Measurements from ENCODE around the gene OR10H4. TPM values are rescaled to one million over a fixed set of nuclear protein-coding genes. Genes with fewer than 3 reads are reported as not detected.
"Not testable (repeated sequence)": the region's sequence is repeated elsewhere in the genome, so short reads cannot be mapped to it uniquely, and the experiment has no call there.

The OR10H4 gene, protein sequence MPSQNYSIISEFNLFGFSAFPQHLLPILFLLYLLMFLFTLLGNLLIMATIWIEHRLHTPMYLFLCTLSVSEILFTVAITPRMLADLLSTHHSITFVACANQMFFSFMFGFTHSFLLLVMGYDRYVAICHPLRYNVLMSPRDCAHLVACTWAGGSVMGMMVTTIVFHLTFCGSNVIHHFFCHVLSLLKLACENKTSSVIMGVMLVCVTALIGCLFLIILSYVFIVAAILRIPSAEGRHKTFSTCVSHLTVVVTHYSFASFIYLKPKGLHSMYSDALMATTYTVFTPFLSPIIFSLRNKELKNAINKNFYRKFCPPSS
- total RNA-seq, result not detected
- polyA plus RNA-seq, result not detected
- long read RNA-seq, donor 1, result 0 reads
- long read RNA-seq, donor 2, result 0 reads
- long read RNA-seq, donor 3, result 0 reads
- long read RNA-seq, donor 4, result 0 reads
- long read RNA-seq, donor 5, result 0 reads
- long read RNA-seq, donor 6, result 0 reads
- long read RNA-seq, donor 7, result 0 reads
- long read RNA-seq, donor 8, result 0 reads
- long read RNA-seq, donor 9, result 0 reads
- long read RNA-seq, donor 10, result 0 reads

DNA sequence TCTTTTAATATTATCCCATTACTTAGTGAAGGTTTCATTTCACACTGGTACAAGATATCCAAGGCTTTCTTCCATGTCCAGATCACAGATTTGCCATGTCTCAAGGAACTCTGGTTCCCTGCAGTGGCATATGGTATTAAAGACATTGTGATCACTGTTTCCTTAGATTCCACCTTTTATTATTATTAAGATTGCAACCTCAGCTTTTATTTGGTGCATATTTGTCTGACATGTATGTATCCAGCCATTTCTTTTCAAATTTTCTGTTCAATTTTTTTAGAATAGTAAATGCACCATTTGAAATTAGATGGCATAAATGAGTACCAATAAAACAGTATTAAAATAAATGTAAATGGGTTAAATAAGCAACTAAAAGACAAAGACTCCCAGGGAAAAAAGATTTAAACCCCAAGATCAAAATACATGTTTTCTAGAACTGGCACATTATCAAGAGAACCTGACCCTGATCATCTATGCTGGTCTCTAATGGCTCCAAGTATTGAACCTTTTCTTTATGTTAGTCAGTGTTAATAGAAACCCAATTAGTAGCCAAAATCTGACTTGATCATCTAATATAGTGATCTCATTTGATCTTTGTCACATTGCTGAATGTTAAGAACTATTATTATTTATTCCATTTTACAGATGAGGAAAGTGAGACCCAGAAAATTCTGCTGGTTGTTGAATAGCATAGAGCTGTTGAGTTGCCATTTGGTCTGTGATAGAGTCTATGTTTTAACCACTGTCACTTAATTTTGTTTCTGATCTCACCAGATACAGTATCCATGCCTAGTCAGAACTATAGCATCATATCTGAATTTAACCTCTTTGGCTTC is at the start of gene OR10H4:
Gene OR10H4 (plus strand): TSS at position 786 of the 836 bp plus-strand sequence. CDS start 0 bp downstream, at position 786.
- Histone ChIP-seq H3K27me3 (peaks cover 4% of the 10 kb centered on the region), H3K9me3 (replicated peaks in 1 of 3) (no peaks in the 10 kb centered on the region), H3K4me3 (no peak within 1 kb of the TSS), H3K27ac (no peak within 1 kb of the TSS), H3K36me3 (replicated peaks in 1 of 2) (no peaks in the 10 kb centered on the region), H3K4me1 (replicated peaks in 1 of 2) (no peaks in the 10 kb centered on the region)
- no peak for DNase-seq
- no peak for TF ChIP-seq POLR2A (IDR thresholded peaks at IDR 0.05)
- TF ChIP-seq, protein P1, sequence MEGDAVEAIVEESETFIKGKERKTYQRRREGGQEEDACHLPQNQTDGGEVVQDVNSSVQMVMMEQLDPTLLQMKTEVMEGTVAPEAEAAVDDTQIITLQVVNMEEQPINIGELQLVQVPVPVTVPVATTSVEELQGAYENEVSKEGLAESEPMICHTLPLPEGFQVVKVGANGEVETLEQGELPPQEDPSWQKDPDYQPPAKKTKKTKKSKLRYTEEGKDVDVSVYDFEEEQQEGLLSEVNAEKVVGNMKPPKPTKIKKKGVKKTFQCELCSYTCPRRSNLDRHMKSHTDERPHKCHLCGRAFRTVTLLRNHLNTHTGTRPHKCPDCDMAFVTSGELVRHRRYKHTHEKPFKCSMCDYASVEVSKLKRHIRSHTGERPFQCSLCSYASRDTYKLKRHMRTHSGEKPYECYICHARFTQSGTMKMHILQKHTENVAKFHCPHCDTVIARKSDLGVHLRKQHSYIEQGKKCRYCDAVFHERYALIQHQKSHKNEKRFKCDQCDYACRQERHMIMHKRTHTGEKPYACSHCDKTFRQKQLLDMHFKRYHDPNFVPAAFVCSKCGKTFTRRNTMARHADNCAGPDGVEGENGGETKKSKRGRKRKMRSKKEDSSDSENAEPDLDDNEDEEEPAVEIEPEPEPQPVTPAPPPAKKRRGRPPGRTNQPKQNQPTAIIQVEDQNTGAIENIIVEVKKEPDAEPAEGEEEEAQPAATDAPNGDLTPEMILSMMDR (IDR thresholded peaks at IDR 0.05), result no peak
- intact Hi-C loops (cut with DNase I), result no loop called here

DNA sequence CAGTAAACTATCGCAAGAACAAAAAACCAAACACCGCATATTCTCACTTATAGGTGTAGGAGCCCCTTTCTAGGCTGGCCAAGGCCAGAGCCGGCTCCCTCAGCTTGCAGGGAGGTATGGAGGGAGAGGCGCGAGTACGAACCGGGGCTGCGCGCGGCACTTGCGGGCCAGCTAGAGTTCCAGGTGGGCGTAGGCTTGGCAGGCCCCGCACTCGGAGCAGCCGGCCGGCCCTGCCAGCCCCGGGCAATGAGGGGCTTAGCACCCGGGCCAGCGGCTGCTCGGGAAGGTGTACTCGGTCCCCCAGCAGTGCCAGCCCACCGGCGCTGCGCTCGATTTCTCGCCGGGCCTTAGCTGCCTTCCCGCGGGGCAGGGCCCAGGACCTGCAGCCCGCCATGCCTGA is 49.2 kb upstream of the OR10H4 start:
- DNase-seq; H3K36me3 ChIP-seq (replicated peaks in 1 of 2); H3K4me3 ChIP-seq; intact Hi-C loops (cut with DNase I); H3K27ac ChIP-seq; H3K9me3 ChIP-seq (replicated peaks in 1 of 3); H3K4me1 ChIP-seq (replicated peaks in 1 of 2); H3K27me3 ChIP-seq: not testable (repeated sequence)
- 9 to 19% (median 13%) methylated on average over 16 to 30 of the region's 30 CpGs for WGBS, 4 donors

DNA sequence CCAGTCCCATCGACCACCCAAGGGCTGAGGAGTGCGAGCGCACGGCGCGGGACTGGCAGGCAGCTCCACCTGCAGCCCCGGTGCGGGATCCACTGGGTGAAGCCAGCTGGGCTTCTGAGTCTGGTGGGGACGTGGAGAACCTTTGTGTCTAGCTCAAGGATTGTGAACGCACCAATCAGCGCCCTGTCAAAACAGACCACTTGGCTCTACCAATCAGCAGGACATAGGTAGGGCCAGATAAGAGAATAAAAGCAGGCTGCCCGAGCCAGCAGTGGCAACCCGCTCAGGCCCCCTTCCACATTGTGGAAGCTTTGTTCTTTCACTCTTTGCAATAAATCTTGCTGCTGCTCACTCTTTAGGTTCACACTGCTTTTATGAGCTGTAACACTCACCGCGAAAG is 48.8 kb upstream of the OR10H4 start:
- H3K27me3 ChIP-seq; H3K27ac ChIP-seq; intact Hi-C loops (cut with DNase I); H3K4me1 ChIP-seq (replicated peaks in 1 of 2); H3K4me3 ChIP-seq; DNase-seq; H3K9me3 ChIP-seq (replicated peaks in 1 of 3); H3K36me3 ChIP-seq (replicated peaks in 1 of 2): not testable (repeated sequence)
- WGBS, 4 donors, result 8 to 21% (median 19%) methylated on average over 3 to 13 of the region's 15 CpGs

DNA sequence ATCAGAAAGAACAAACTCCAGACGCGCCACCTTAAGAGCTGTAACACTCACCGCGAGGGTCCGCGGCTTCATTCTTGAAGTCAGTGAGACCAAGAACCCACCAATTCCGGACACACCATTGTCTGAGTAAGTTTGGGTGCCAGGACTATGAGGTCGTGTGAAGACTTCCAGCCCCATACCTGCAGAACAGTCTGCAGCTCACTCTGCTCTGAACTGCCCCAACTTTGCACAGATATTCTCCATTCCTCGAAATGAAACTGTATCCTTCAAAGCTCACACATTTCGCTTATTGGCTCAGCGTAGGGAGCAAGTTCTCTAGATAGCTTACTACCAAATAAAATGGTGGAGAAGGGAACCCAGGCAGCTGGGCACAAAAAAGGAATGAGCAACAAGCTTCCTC is 48.3 kb upstream of the OR10H4 start:
- intact Hi-C loops (cut with DNase I), result no loop called here
- Histone ChIP-seq H3K4me1 (replicated peaks in 1 of 2) (no peaks in the 10 kb centered on the region), H3K4me3 (no peak overlapping the region), H3K36me3 (replicated peaks in 1 of 2) (no peaks in the 10 kb centered on the region), H3K27ac (no peak overlapping the region), H3K27me3 (peaks cover 3% of the 10 kb centered on the region), H3K9me3 (replicated peaks in 1 of 3) (no peaks in the 10 kb centered on the region)
- DNase-seq, result no peak
- TF ChIP-seq POLR2A (IDR thresholded peaks at IDR 0.05), result no peak
- TF ChIP-seq, protein P1 (IDR thresholded peaks at IDR 0.05), result no peak
- WGBS, 4 donors, result 60 to 82% (median 70%) methylated on average over 8 to 11 of the region's 11 CpGs

DNA sequence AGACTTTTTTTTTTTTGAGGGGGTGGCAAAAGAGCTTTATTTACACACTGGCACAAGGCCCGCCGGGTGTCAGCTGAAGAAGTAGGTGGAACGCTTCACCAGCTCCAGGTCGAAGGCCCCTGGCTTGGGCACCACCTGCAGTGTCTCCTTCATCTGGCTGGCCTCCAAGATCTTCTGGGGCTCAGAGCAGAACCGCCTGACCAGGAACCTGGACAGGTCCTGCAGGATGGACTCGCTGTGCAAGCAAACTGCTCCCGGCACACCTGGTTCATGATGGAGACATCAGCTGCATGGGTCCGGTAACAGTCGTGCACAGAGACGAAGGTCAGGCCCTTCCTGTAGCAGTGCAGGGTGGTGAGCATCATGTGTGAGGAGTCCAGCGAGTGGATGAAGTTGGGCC is 46.6 kb upstream of the OR10H4 start:
- no peak for TF ChIP-seq POLR2A (IDR thresholded peaks at IDR 0.05)
- TF ChIP-seq, protein P1 (IDR thresholded peaks at IDR 0.05), result no peak
- no peak for DNase-seq
- Histone ChIP-seq H3K9me3 (replicated peaks in 1 of 3) (no peaks in the 10 kb centered on the region), H3K4me1 (replicated peaks in 1 of 2) (no peaks in the 10 kb centered on the region), H3K27ac (no peak overlapping the region), H3K36me3 (replicated peaks in 1 of 2) (no peaks in the 10 kb centered on the region), H3K27me3 (peaks cover 3% of the 10 kb centered on the region), H3K4me3 (no peak overlapping the region)
- intact Hi-C loops (cut with DNase I), result no loop called here
- 81 to 88% (median 83%) methylated on average over 8 to 11 of the region's 11 CpGs for WGBS, 4 donors

DNA sequence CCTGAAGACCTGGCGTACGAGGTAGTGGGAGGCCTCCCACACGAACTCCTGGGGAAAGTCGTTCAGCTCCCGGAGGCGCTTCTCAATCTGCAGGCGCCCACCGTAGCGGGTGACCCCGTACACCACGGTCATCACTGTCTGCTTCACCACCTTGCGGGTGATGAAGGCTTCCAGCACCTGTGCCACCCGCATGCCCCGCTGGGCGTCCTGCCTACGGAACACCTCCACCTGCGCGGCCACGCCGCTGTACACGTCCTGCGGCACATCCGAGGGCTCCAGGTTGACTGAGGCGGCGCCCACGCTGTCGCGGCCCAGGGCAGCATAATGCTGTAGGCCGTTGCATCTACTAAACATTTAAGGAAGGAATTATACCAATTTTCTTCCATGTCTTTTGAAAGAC is 45.9 kb upstream of the OR10H4 start:
- intact Hi-C loops (cut with DNase I), result not testable (repeated sequence)

More for the DNA sequence above, 45.9 kb upstream of the OR10H4 start:
- not testable (repeated sequence) for DNase-seq; H3K27ac ChIP-seq; H3K9me3 ChIP-seq (replicated peaks in 1 of 3); H3K36me3 ChIP-seq (replicated peaks in 1 of 2); H3K4me1 ChIP-seq (replicated peaks in 1 of 2); H3K4me3 ChIP-seq; H3K27me3 ChIP-seq
- 81 to 93% (median 86%) methylated on average over 23 to 29 of the region's 29 CpGs for whole genome bisulfite sequencing, 4 donors
